WTC11 (cell line): ENCODE measurements around the gene LTK.

ENCODE experiments used
- ARID4B ChIP-seq: sonication (generic); formaldehyde crosslinking; IDR thresholded peaks from 2 replicates; pipeline ENCODE4 v1.8.0; 2023; ENCODE audit warnings: missing genetic modification reagents, mild to moderate bottlenecking, borderline replicate concordance
- ELF4 ChIP-seq: sonication (generic); formaldehyde crosslinking; IDR thresholded peaks from 2 replicates; pipeline ENCODE4 v1.8.1; 2022; ENCODE audit warnings: low read depth, mild to moderate bottlenecking, moderate library complexity, missing genetic modification reagents
- KAT7 ChIP-seq: sonication (generic); formaldehyde crosslinking; IDR thresholded peaks from 2 replicates; pipeline ENCODE4 v1.8.1; 2023; ENCODE audit warnings: missing genetic modification reagents, mild to moderate bottlenecking, borderline replicate concordance
- MLX ChIP-seq: sonication (generic); formaldehyde crosslinking; IDR thresholded peaks from 2 replicates; pipeline ENCODE4 v1.8.1; 2023; ENCODE audit warnings: mild to moderate bottlenecking, missing genetic modification reagents, moderate library complexity
- NFATC4 ChIP-seq: fragments of 250-450 bp; sonication (Bioruptor Pico); IDR thresholded peaks from 2 replicates; pipeline ENCODE4 v1.9.0; 2021; ENCODE audit warnings: mild to moderate bottlenecking
- RELA ChIP-seq: sonication (generic); formaldehyde crosslinking; IDR thresholded peaks from 2 replicates; pipeline ENCODE4 v1.8.1; 2022; ENCODE audit warnings: missing genetic modification reagents, mild to moderate bottlenecking, borderline replicate concordance
- TEAD1 ChIP-seq: sonication (generic); formaldehyde crosslinking; IDR thresholded peaks from 2 replicates; pipeline ENCODE4 v1.8.0; 2022; ENCODE audit warnings: mild to moderate bottlenecking, missing genetic modification reagents
- TEAD4 ChIP-seq: sonication (generic); formaldehyde crosslinking; IDR thresholded peaks from 2 replicates; pipeline ENCODE4 v1.8.0; 2022; ENCODE audit warnings: mild to moderate bottlenecking, missing genetic modification reagents
- ZNF219 ChIP-seq: sonication (generic); formaldehyde crosslinking; IDR thresholded peaks from 2 replicates; pipeline ENCODE4 v1.8.0; 2023; ENCODE audit warnings: missing genetic modification reagents, mild to moderate bottlenecking, borderline replicate concordance
- TF ChIP-seq, protein P1 (sequence below): fragments of 200-600 bp; IDR thresholded peaks from 2 replicates; pipeline ENCODE4 v1.8.0; 2022; ENCODE audit warnings: antibody characterized with exemption
- TF ChIP-seq, protein P2 (sequence below): sonication (generic); formaldehyde crosslinking; IDR thresholded peaks from 2 replicates; pipeline ENCODE4 v1.8.0; 2022; ENCODE audit warnings: mild to moderate bottlenecking, missing genetic modification reagents
- TF ChIP-seq, protein P3 (sequence below): sonication (generic); formaldehyde crosslinking; IDR thresholded peaks from 2 replicates; pipeline ENCODE4 v1.8.1; 2023; ENCODE audit warnings: mild to moderate bottlenecking, missing genetic modification reagents, moderate library complexity

- TF ChIP-seq, protein P1, sequence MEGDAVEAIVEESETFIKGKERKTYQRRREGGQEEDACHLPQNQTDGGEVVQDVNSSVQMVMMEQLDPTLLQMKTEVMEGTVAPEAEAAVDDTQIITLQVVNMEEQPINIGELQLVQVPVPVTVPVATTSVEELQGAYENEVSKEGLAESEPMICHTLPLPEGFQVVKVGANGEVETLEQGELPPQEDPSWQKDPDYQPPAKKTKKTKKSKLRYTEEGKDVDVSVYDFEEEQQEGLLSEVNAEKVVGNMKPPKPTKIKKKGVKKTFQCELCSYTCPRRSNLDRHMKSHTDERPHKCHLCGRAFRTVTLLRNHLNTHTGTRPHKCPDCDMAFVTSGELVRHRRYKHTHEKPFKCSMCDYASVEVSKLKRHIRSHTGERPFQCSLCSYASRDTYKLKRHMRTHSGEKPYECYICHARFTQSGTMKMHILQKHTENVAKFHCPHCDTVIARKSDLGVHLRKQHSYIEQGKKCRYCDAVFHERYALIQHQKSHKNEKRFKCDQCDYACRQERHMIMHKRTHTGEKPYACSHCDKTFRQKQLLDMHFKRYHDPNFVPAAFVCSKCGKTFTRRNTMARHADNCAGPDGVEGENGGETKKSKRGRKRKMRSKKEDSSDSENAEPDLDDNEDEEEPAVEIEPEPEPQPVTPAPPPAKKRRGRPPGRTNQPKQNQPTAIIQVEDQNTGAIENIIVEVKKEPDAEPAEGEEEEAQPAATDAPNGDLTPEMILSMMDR, result no peak
- no peak for TF ChIP-seq NFATC4 (CRISPR knock-in tag)
- TF ChIP-seq, protein P2, sequence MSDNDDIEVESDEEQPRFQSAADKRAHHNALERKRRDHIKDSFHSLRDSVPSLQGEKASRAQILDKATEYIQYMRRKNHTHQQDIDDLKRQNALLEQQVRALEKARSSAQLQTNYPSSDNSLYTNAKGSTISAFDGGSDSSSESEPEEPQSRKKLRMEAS (CRISPR knock-in tag), result no peak
- TF ChIP-seq, protein P3, sequence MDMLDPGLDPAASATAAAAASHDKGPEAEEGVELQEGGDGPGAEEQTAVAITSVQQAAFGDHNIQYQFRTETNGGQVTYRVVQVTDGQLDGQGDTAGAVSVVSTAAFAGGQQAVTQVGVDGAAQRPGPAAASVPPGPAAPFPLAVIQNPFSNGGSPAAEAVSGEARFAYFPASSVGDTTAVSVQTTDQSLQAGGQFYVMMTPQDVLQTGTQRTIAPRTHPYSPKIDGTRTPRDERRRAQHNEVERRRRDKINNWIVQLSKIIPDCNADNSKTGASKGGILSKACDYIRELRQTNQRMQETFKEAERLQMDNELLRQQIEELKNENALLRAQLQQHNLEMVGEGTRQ (CRISPR knock-in tag), result no peak
- TF ChIP-seq ARID4B (CRISPR knock-in tag), result no peak
- TF ChIP-seq ZNF219, result no peak
- TF ChIP-seq KAT7 (CRISPR knock-in tag), result no peak
- TF ChIP-seq RELA (CRISPR knock-in tag), result no peak
- TF ChIP-seq TEAD4 (CRISPR knock-in tag), result no peak
- no peak for TF ChIP-seq ELF4 (CRISPR knock-in tag)
- no peak for TF ChIP-seq TEAD1 (CRISPR knock-in tag)
- TF ChIP-seq MLX (CRISPR knock-in tag), result no peak
Observed at GRCh38 chr15:41505776-41506175, 7.9 kb downstream of the LTK start.
